Right lobe of liver (tissue), 4 donors: ENCODE results near the gene TMC2.

Experiments
- POLR2A ChIP-seq: fragments of 450-650 bp; IDR thresholded peaks from one replicate; pipeline ENCODE4 v1.6.1; 2017; ENCODE audit warnings: antibody characterized with exemption, mild to moderate bottlenecking
- TF ChIP-seq, protein P1 (sequence below), 4 donors: fragments of 200-600 bp in 3 of 4; fragments of 450-650 bp in 1 of 4; IDR thresholded peaks; one replicate each; pipeline versions ENCODE4 v1.5.1 to v1.8.0; 2016 to 2022; ENCODE audit warnings: antibody characterized with exemption in 4 of 4, mild to moderate bottlenecking in 2 of 4
- donor health status: DM: no; HTN: no; CAD: no.
- donor health status: DM: no; HTN: no; CAD: no.
- donor health status: DM: no; HTN: yes; CAD: no.

DNA sequence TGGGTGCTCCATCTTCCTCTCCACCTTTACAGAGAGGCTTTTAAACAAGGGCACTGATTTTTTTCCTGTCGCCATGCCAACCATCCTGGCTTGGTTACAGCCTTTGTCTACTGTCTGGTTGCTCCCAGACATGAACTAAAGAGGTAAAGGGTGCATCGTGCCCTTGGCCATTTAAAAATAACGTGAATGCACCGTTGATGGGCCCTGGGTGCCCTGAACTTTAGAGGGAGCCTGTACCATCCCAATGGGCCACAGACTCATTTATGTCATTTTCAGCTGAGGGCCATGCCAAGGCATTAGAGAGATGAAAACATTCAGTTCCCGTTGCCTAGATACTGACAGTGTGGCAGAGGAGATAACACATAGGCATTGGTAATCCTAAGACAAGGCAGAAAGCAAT lies 23.3 kb downstream of the TMC2 start:
- TF ChIP-seq, protein P1, sequence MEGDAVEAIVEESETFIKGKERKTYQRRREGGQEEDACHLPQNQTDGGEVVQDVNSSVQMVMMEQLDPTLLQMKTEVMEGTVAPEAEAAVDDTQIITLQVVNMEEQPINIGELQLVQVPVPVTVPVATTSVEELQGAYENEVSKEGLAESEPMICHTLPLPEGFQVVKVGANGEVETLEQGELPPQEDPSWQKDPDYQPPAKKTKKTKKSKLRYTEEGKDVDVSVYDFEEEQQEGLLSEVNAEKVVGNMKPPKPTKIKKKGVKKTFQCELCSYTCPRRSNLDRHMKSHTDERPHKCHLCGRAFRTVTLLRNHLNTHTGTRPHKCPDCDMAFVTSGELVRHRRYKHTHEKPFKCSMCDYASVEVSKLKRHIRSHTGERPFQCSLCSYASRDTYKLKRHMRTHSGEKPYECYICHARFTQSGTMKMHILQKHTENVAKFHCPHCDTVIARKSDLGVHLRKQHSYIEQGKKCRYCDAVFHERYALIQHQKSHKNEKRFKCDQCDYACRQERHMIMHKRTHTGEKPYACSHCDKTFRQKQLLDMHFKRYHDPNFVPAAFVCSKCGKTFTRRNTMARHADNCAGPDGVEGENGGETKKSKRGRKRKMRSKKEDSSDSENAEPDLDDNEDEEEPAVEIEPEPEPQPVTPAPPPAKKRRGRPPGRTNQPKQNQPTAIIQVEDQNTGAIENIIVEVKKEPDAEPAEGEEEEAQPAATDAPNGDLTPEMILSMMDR (IDR thresholded peaks at IDR 0.05) = no peak
- no peak for TF ChIP-seq POLR2A
